Left cardiac atrium (tissue), 4 donors: Measurements from ENCODE around the gene SLC39A9. TPM values are rescaled to one million over a fixed set of nuclear protein-coding genes. Genes with fewer than 3 reads are reported as not detected.
"Not testable (repeated sequence)": the region's sequence is repeated elsewhere in the genome, so short reads cannot be mapped to it uniquely, and the experiment has no call there.

Experiments
- ATAC-seq, 2 donors: fragments of 200-7000 bp; cut with Tn5 transposase; one replicate each; pipeline ENCODE4 v1.9.1; 2020; ENCODE audit warnings: mild to moderate bottlenecking in 2 of 2, moderate library complexity in 2 of 2
- DNase-seq: peaks from one replicate; pipeline ENCODE4 v3.0.0-alpha.2; 2020
- intact Hi-C, 2 donors: fragments of 100-400 bp; cut with DNase I; formaldehyde crosslinking; loops; one replicate each; pipeline versions ENCODE4 v1.14.1 to v1.15.1; 2022 to 2023
- total RNA-seq, 2 donors: library from RNA; stranded (reverse); fragmentation: NEBNext Ultra II Directional; extraction: Animal tissue kit (Norgen Biotek cat#: 25700); gene quantifications; one replicate each; pipeline ENCODE4 v1.2.1, GENCODE V29; 2021
- donor health status: DM: no; HTN: yes; CAD: no.
- donor health status: DM: no; HTN: yes; CAD: no; lungs with severe emphysema.
- donor health status: DM: yes; HTN: yes; CAD: no.
- donor health status: Dilated cardiomyopathy.

SLC39A9 gene
- total RNA-seq, 2 donors from 2014 or later, result 25.7 to 36.0 TPM

- ATAC-seq (no peak), DNase-seq (no peak)
- intact Hi-C loops, result no loop called here
Observed at GRCh38 chr14:69487226-69487625, 88.7 kb downstream of the SLC39A9 start.

GRCh38 chr14:69487771-69488170, 89.3 kb downstream of the SLC39A9 start:
- ATAC-seq (no peak), DNase-seq (no peak)
- intact Hi-C loops, result no loop called here

GRCh38 chr14:69489495-69489894, 91.0 kb downstream of the SLC39A9 start:
- intact Hi-C loops, result no loop called here
- no peak for DNase-seq

GRCh38 chr14:69490219-69490918, 91.9 kb downstream of the SLC39A9 start:
- ATAC-seq (no peak), DNase-seq (no peak)
- intact Hi-C loops, result no loop called here

More at GRCh38 chr14:69489495-69489894, 91.0 kb downstream of the SLC39A9 start:
- ATAC-seq, result no peak

- intact Hi-C loops, result no loop called here
- ATAC-seq (no peak), DNase-seq (no peak)
Observed at GRCh38 chr14:69491193-69491592, 92.7 kb downstream of the SLC39A9 start.

GRCh38 chr14:69493038-69493437, 94.5 kb downstream of the SLC39A9 start:
- DNase-seq (no peak), ATAC-seq (no peak)
- intact Hi-C loops, result no loop called here

GRCh38 chr14:69493791-69494190, 95.3 kb downstream of the SLC39A9 start:
- DNase-seq (no peak), ATAC-seq (no peak)
- intact Hi-C loops, result no loop called here

- ATAC-seq (no peak), DNase-seq (no peak)
- intact Hi-C loops, result no loop called here
Observed at GRCh38 chr14:69495341-69495921, 96.9 kb downstream of the SLC39A9 start.

GRCh38 chr14:69497866-69498265, 99.4 kb downstream of the SLC39A9 start:
- ATAC-seq, intact Hi-C loops, DNase-seq: not testable (repeated sequence)

- DNase-seq, ATAC-seq, intact Hi-C loops: not testable (repeated sequence)
Observed at GRCh38 chr14:69498286-69498685, 99.8 kb downstream of the SLC39A9 start.

GRCh38 chr14:69499436-69499835, 100.9 kb downstream of the SLC39A9 start:
- intact Hi-C loops, result no loop called here
- ATAC-seq (no peak), DNase-seq (no peak)

GRCh38 chr14:69500096-69500495, 101.6 kb downstream of the SLC39A9 start:
- intact Hi-C loops, result no loop called here
- DNase-seq, result no peak
- ATAC-seq, result no peak

GRCh38 chr14:69500736-69501135, 102.2 kb downstream of the SLC39A9 start:
- ATAC-seq (no peak), DNase-seq (no peak)
- intact Hi-C loops, result no loop called here

- DNase-seq (peak; percentile 34), ATAC-seq (peak; percentile 78 to 92)
- intact Hi-C loops, result no loop called here
Observed at GRCh38 chr14:69501423-69501838, 102.9 kb downstream of the SLC39A9 start.

- intact Hi-C loops, result no loop called here
- ATAC-seq (no peak), DNase-seq (no peak)
Observed at GRCh38 chr14:69504775-69505174, 106.3 kb downstream of the SLC39A9 start.

- DNase-seq, result no peak
- intact Hi-C loops, result no loop called here
Observed at GRCh38 chr14:69505338-69506240, 107.1 kb downstream of the SLC39A9 start.

GRCh38 chr14:69506241-69506595, 107.7 kb downstream of the SLC39A9 start:
- intact Hi-C loops, result no loop called here
- ATAC-seq, result no peak
- DNase-seq, result no peak

More at GRCh38 chr14:69505338-69506240, 107.1 kb downstream of the SLC39A9 start:
- ATAC-seq, result no peak
